Measurements from ENCODE around the gene FAM89B.

The FAM89B gene

DNA sequence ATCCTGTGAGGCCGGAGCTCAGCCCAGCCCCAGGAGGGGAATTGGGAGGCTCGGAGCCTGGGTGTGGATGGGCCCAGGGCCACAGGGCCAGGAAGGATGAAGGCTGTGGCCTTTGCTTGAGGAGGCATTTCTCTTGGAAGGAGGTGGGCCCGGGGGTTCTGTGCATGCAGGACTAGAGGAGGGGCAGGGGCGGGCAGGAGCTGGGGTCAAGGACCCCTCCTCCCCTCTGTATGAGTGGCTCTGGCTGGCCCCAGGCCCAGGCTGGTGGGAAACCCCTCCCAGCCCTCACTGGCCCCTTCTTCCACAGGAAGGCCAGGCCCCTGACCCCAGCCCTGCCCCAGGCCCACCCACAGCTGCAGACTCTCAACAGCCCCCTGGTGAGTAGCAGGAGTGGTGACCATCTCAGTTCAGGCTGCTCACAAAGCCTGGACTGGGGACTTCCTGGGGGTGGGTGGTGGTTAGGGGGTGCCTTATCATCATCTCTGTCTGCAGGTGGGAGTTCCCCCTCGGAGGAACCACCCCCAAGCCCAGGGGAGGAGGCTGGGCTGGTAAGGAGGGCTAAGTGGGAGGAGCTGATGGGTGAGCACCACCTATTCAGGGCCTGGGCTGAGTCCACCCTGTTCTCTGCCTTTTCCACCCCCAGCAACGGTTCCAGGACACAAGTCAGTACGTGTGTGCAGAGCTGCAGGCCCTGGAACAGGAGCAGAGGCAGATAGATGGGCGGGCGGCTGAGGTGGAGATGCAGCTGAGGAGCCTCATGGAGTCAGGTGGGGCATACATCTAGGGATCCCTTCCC is 17.3 kb downstream of the FAM89B start:
- peak; percentile 15 for DNase-seq (ENCODE audit: low read depth)
- TF ChIP-seq, protein P1, sequence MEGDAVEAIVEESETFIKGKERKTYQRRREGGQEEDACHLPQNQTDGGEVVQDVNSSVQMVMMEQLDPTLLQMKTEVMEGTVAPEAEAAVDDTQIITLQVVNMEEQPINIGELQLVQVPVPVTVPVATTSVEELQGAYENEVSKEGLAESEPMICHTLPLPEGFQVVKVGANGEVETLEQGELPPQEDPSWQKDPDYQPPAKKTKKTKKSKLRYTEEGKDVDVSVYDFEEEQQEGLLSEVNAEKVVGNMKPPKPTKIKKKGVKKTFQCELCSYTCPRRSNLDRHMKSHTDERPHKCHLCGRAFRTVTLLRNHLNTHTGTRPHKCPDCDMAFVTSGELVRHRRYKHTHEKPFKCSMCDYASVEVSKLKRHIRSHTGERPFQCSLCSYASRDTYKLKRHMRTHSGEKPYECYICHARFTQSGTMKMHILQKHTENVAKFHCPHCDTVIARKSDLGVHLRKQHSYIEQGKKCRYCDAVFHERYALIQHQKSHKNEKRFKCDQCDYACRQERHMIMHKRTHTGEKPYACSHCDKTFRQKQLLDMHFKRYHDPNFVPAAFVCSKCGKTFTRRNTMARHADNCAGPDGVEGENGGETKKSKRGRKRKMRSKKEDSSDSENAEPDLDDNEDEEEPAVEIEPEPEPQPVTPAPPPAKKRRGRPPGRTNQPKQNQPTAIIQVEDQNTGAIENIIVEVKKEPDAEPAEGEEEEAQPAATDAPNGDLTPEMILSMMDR (conservative IDR thresholded peaks at IDR 0.05; ENCODE audit: low read depth, low read length) = no peak
- no peak overlapping the region for H3K4me3 ChIP-seq (ENCODE audit: low read depth, low read length)

DNA sequence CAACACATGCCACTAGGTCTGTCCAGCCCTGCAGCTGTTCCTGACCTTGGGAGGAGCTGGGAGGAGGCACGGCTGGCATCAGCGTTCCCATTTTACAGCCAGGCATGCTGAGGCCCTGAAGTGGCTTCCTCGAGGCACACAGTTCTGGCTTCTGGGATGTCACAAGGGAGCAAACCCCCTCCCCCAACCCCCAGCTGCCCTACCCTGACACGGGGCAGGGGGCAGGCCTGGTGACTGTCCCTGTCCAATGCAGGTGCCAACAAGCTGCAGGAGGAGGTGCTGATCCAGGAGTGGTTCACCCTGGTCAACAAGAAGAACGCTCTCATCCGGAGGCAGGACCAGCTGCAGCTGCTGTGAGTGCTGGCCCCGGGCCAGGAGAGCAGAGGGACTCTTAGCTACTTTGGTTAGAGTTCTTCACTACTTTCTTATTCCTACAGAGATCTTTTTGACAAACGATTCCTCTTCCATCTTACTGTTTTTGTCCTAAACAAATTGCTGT is 18.0 kb downstream of the FAM89B start:
- no peak overlapping the region for H3K4me3 ChIP-seq (ENCODE audit: low read depth, low read length)
- DNase-seq (ENCODE audit: low read depth) = peak; percentile 78
- TF ChIP-seq, protein P1 (conservative IDR thresholded peaks at IDR 0.05; ENCODE audit: low read depth, low read length) = no peak

- TF ChIP-seq, protein P1 (conservative IDR thresholded peaks at IDR 0.05; ENCODE audit: low read depth, low read length) = peak; percentile 23
- H3K4me3 ChIP-seq (ENCODE audit: low read depth, low read length) = peak overlapping the region; percentile 47
- peak; percentile 57 for DNase-seq (ENCODE audit: low read depth)
Observed at GRCh38 chr11:65591939-65592857, 19.9 kb downstream of the FAM89B start.

DNA sequence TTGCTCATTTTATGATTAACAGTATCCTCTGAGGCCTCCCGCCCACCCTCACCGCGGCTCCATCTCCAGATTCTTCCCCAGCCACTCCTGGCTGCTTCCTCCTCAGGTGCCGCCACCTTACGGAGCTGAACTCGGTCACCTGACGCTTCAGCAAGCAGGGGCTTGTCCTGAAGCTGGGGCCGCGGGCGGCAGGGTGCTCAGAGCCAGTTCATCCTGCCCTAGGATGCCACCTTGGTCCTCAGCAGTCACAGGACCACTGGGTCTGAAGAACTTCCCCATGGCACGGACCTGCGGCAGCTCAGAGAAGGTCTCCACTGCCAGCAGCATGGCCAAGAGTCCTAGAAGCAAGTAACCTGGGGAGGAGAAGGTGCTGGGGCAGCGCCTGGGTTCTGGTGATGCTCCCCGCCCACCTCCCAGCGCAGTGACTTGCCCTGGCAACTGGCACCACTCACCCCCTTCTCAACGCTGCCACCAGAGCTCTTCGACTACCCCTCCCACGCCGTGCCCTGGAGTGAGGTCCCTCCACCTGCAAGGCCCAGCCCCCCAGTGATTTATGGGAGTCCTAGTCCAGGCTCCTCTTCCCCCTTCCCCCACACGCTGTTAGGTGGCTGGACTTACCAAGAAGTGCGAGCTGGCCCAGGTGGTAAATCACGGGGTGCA is 20.6 kb downstream of the FAM89B start:
- no peak overlapping the region for H3K4me3 ChIP-seq (ENCODE audit: low read depth, low read length)
- TF ChIP-seq, protein P1 (conservative IDR thresholded peaks at IDR 0.05; ENCODE audit: low read depth, low read length) = no peak
- DNase-seq (ENCODE audit: low read depth) = no peak

- TF ChIP-seq, protein P1 (conservative IDR thresholded peaks at IDR 0.05; ENCODE audit: low read depth, low read length) = peak; percentile 76
- DNase-seq (ENCODE audit: low read depth) = no peak
- no peak overlapping the region for H3K4me3 ChIP-seq (ENCODE audit: low read depth, low read length)
Observed at GRCh38 chr11:65593518-65594414, 21.4 kb downstream of the FAM89B start.

- TF ChIP-seq, protein P1 (conservative IDR thresholded peaks at IDR 0.05; ENCODE audit: low read depth, low read length) = no peak
- no peak for DNase-seq (ENCODE audit: low read depth)
- H3K4me3 ChIP-seq (ENCODE audit: low read depth, low read length) = no peak overlapping the region
Observed at GRCh38 chr11:65595131-65595530, 22.8 kb downstream of the FAM89B start.

Measured in choroid plexus epithelial cell (primary cell).